Measurements from ENCODE around the gene DLGAP1. TPM values are rescaled to one million over a fixed set of nuclear protein-coding genes. Genes with fewer than 3 reads are reported as not detected.

Gene DLGAP1
- total RNA-seq, 3 donors from 2014 or later (not counting 1 experiment from before 2014, with no cell fraction given): not detected

GRCh38 chr18:3513481-3513880 is 941.6 kb downstream of the DLGAP1 start:
- peak overlapping the region in 1 of 2 donors; percentile 89 for H3K27ac Mint-ChIP-seq
- intact Hi-C loops (cut with micrococcal nuclease): loop anchor here (2.0 kb wide), 4 partner anchors 65 to 217 kb away; no protein-coding TSS in a partner anchor
- no peaks in the 10 kb centered on the region for H3K9me3 Mint-ChIP-seq
- H3K27me3 Mint-ChIP-seq (ENCODE audit: low read depth in 2 of 2): peaks cover 7 to 10% of the 10 kb centered on the region in 2 donors
- Histone ChIP-seq H3K4me3 (ENCODE audit: low read length) (no peak overlapping the region), H3K27me3 (ENCODE audit: control insufficient read depth, insufficient read depth, low read length) (no peaks in the 10 kb centered on the region), H3K27ac (ENCODE audit: low read length) (no peak overlapping the region), H3K36me3 (ENCODE audit: control insufficient read depth, insufficient read depth, low read length) (no peaks in the 10 kb centered on the region), H3K9me3 (ENCODE audit: control insufficient read depth, insufficient read depth, low read length) (no peaks in the 10 kb centered on the region), H3K4me1 (ENCODE audit: control insufficient read depth, insufficient read depth, low read length) (peaks cover 14% of the 10 kb centered on the region)
- TF ChIP-seq, protein P1, sequence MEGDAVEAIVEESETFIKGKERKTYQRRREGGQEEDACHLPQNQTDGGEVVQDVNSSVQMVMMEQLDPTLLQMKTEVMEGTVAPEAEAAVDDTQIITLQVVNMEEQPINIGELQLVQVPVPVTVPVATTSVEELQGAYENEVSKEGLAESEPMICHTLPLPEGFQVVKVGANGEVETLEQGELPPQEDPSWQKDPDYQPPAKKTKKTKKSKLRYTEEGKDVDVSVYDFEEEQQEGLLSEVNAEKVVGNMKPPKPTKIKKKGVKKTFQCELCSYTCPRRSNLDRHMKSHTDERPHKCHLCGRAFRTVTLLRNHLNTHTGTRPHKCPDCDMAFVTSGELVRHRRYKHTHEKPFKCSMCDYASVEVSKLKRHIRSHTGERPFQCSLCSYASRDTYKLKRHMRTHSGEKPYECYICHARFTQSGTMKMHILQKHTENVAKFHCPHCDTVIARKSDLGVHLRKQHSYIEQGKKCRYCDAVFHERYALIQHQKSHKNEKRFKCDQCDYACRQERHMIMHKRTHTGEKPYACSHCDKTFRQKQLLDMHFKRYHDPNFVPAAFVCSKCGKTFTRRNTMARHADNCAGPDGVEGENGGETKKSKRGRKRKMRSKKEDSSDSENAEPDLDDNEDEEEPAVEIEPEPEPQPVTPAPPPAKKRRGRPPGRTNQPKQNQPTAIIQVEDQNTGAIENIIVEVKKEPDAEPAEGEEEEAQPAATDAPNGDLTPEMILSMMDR (IDR thresholded peaks at IDR 0.05): no peak
- peaks cover 24 to 26% of the 10 kb centered on the region in 2 donors for H3K4me1 Mint-ChIP-seq
- WGBS (ENCODE audit: insufficient coverage): 90% methylated on average over 1 of the region's 1 CpG
- ATAC-seq (no peak), DNase-seq (no peak)
- no peak overlapping the region for H3K4me3 Mint-ChIP-seq
- H3K36me3 Mint-ChIP-seq: no peaks in the 10 kb centered on the region

GRCh38 chr18:3511980-3512379 is 943.1 kb downstream of the DLGAP1 start:
- H3K27ac Mint-ChIP-seq: peak overlapping the region; percentile 56 to 89
- H3K36me3 ChIP-seq (ENCODE audit: control insufficient read depth, insufficient read depth, low read length): no peaks in the 10 kb centered on the region
- WGBS (ENCODE audit: insufficient coverage): 8% methylated on average over 1 of the region's 2 CpGs
- H3K27ac ChIP-seq (ENCODE audit: low read length): peak overlapping the region; percentile 20
- peaks cover 14% of the 10 kb centered on the region for H3K4me1 ChIP-seq (ENCODE audit: control insufficient read depth, insufficient read depth, low read length)
- no peaks in the 10 kb centered on the region for H3K9me3 ChIP-seq (ENCODE audit: control insufficient read depth, insufficient read depth, low read length)
- no peaks in the 10 kb centered on the region for H3K36me3 Mint-ChIP-seq
- TF ChIP-seq, protein P1 (IDR thresholded peaks at IDR 0.05): no peak
- H3K4me3 ChIP-seq (ENCODE audit: low read length): no peak overlapping the region
- no peaks in the 10 kb centered on the region for H3K9me3 Mint-ChIP-seq
- DNase-seq (peak in 1 of 2 donors; percentile 69), ATAC-seq (peak; percentile 89 to 95 (median 93))
- H3K27me3 ChIP-seq (ENCODE audit: control insufficient read depth, insufficient read depth, low read length): no peaks in the 10 kb centered on the region
- H3K4me1 Mint-ChIP-seq: peaks cover 24 to 26% of the 10 kb centered on the region in 2 donors
- peaks cover 5 to 9% of the 10 kb centered on the region in 2 donors for H3K27me3 Mint-ChIP-seq (ENCODE audit: low read depth in 2 of 2)
- intact Hi-C loops (cut with micrococcal nuclease): loop anchor here (2.0 kb wide), 4 partner anchors 63 to 215 kb away; no protein-coding TSS in a partner anchor
- H3K4me3 Mint-ChIP-seq: peak overlapping the region; percentile 43

DNA sequence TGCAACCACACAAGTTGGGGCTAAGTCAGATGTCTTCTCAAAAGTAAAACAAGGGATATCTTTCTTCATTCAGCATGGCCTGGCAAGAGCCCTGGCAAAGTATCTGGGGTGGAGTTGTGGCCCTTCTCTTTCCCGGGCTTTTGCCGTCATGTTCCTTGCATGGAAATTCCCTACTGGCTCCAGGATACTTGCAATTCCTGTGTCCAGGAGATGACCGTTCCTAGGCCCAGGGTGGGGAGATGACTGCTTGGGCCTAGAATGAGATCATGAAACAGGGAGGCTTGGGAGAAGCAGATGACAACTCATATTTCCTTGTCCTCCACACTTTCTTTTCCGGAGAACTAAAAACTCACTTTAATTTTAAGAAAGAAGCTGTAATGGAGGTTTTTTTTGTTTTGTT is 944.2 kb downstream of the DLGAP1 start:
- 100% methylated on average over 3 of the region's 4 CpGs for WGBS (ENCODE audit: insufficient coverage)
- H3K36me3 ChIP-seq (ENCODE audit: control insufficient read depth, insufficient read depth, low read length): no peaks in the 10 kb centered on the region
- peaks cover 14% of the 10 kb centered on the region for H3K4me1 ChIP-seq (ENCODE audit: control insufficient read depth, insufficient read depth, low read length)
- peaks cover 8 to 15% of the 10 kb centered on the region in 2 donors for H3K27me3 Mint-ChIP-seq (ENCODE audit: low read depth in 2 of 2)
- H3K4me3 Mint-ChIP-seq: no peak overlapping the region
- H3K4me3 ChIP-seq (ENCODE audit: low read length): no peak overlapping the region
- intact Hi-C loops (cut with micrococcal nuclease): no loop called here
- H3K27ac Mint-ChIP-seq: no peak overlapping the region
- H3K36me3 Mint-ChIP-seq: no peaks in the 10 kb centered on the region
- no peak overlapping the region for H3K27ac ChIP-seq (ENCODE audit: low read length)
- H3K4me1 Mint-ChIP-seq: peaks cover 24 to 26% of the 10 kb centered on the region in 2 donors
- TF ChIP-seq, protein P1 (IDR thresholded peaks at IDR 0.05): no peak
- H3K9me3 Mint-ChIP-seq: no peaks in the 10 kb centered on the region
- H3K27me3 ChIP-seq (ENCODE audit: control insufficient read depth, insufficient read depth, low read length): no peaks in the 10 kb centered on the region
- no peak for DNase-seq
- ATAC-seq: no peak
- H3K9me3 ChIP-seq (ENCODE audit: control insufficient read depth, insufficient read depth, low read length): no peaks in the 10 kb centered on the region

DNA sequence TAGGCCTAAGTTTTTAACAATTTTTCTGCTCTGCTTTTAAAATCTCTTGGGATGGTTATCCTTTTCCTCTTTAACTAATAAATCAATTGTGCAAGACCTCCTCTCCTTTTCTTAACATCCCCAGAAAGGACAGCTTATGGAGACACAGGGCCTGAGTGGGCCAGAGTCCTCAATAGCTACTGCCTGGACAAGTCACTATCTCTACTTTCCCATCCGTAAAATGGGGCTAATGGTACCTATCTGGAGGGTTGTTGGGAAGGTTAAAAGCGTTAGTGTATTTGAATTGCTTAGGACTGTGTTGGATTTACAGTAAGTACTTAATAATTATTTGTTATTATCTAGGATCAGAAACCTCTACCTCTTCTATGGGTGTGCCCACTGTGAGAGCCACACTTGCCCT is 945.1 kb downstream of the DLGAP1 start:
- DNase-seq: no peak
- Mint-ChIP-seq H3K36me3 (no peaks in the 10 kb centered on the region), H3K4me1 (peaks cover 24 to 26% of the 10 kb centered on the region in 2 donors), H3K9me3 (no peaks in the 10 kb centered on the region), H3K4me3 (no peak overlapping the region), H3K27ac (peak overlapping the region in 1 of 2 donors; percentile 18), H3K27me3 (ENCODE audit: low read depth in 2 of 2) (peaks cover 7 to 15% of the 10 kb centered on the region in 2 donors)
- Histone ChIP-seq H3K9me3 (ENCODE audit: control insufficient read depth, insufficient read depth, low read length) (no peaks in the 10 kb centered on the region), H3K36me3 (ENCODE audit: control insufficient read depth, insufficient read depth, low read length) (no peaks in the 10 kb centered on the region), H3K4me1 (ENCODE audit: control insufficient read depth, insufficient read depth, low read length) (peaks cover 14% of the 10 kb centered on the region), H3K27ac (ENCODE audit: low read length) (no peak overlapping the region), H3K4me3 (ENCODE audit: low read length) (no peak overlapping the region), H3K27me3 (ENCODE audit: control insufficient read depth, insufficient read depth, low read length) (no peaks in the 10 kb centered on the region)
- TF ChIP-seq, protein P1 (IDR thresholded peaks at IDR 0.05): no peak
- intact Hi-C loops (cut with micrococcal nuclease): no loop called here
- ATAC-seq: no peak
- 100% methylated on average over 1 of the region's 2 CpGs for WGBS (ENCODE audit: insufficient coverage)
